NCI-H2196 treated with DMSO at 0.1 percent for 48 hours (cell line): ENCODE data around the gene NECTIN2.
"Not testable (repeated sequence)": the region's sequence is repeated elsewhere in the genome, so short reads cannot be mapped to it uniquely, and the experiment has no call there.

Experiments
- DNase-seq: peaks from one replicate; lab custom pipeline; 2025; ENCODE audit not compliant: unreplicated experiment; lab: John Stamatoyannopoulos, UW

Gene NECTIN2

GRCh38 chr19:44816301-44816700 is 29.8 kb upstream of the NECTIN2 start:
- no peak for DNase-seq

DNA sequence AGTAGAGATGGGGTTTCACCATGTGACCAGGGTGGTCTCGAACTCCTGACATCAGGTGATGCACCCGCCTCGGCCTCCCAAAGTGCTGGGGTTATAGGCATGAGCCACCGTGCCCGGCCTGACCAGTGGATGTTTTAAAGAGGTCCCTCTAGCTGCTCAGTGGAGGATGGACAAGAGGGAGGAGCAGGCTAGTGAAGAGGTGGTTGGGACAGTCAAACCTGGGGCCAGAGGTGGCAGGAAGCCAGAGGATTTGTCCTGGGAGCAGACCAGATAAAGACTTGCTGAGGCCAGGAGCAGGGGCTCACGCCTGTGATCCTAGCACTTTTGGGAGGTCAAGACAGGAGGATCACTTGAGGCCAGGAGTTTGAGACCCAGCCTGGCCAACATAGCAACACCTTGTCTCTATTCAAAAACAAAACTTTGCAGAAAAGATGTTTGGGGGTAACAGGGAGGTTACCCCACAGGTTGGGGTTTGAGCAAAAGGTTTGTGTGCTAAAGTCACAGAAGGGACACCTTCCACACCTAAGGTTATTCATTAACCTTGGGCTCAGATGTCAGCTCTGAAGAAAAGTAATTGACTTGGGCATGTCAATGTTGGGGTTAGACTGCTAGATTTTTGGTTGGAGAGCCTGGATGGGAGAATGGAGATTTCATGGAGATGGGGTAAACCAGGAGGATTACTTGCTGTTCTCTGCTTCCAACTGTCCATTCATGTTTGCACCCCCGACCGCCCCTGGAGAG is 28.2 kb upstream of the NECTIN2 start:
- DNase-seq: no peak

- no peak for DNase-seq
Measured at GRCh38 chr19:44818466-44819031, 27.5 kb upstream of the NECTIN2 start.

GRCh38 chr19:44819246-44819832 is 26.8 kb upstream of the NECTIN2 start:
- DNase-seq: no peak

DNA sequence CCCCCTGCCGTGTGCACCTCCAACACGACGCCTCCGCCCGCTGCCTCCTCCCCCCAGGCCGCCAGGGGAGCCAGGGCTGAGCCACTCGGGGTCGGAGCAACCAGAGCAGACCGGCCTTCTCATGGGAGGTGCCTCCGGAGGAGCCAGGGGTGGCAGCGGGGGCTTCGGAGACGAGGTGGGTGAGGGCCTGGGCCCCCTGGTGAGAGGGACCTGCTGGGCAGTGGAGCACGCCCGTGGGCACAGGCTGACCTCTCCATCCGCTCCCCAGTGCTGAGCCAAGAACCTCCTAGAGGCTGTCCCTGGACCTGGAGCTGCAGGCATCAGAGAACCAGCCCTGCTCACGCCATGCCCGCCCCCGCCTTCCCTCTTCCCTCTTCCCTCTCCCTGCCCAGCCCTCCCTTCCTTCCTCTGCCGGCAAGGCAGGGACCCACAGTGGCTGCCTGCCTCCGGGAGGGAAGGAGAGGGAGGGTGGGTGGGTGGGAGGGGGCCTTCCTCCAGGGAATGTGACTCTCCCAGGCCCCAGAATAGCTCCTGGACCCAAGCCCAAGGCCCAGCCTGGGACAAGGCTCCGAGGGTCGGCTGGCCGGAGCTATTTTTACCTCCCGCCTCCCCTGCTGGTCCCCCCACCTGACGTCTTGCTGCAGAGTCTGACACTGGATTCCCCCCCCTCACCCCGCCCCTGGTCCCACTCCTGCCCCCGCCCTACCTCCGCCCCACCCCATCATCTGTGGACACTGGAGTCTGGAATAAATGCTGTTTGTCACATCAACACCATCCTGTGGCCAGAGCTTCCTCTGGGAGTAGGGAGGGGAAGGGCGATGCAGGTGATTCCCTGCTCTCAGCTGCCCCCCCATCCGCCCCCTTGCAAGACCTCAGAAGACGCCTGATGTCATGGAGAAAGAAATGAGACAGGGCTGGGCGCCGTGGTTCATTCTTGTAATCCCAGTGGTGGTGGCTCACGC is 25.2 kb upstream of the NECTIN2 start:
- no peak for DNase-seq

DNA sequence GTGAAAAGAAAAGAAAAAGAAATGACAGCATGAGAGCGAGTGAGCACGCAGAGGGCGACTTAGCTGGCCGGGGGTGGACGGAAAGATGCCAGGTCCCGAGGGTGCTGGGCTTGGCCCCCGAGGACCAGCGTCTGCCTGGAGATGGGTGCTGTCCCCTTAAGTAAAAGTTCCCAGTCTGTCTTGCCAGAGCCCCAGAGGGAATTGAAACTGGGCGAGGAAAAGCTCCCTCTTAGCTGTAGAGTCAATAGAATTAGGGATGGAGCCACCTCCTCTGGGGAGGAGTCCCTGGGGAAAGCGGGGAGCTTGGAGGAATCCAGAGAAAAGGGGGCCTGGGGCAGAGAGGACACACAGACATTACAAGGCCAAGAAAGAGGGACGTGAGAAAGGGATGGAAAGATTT is 23.9 kb upstream of the NECTIN2 start:
- no peak for DNase-seq

- no peak for DNase-seq
Measured at GRCh38 chr19:44822670-44823372, 23.3 kb upstream of the NECTIN2 start.

DNA sequence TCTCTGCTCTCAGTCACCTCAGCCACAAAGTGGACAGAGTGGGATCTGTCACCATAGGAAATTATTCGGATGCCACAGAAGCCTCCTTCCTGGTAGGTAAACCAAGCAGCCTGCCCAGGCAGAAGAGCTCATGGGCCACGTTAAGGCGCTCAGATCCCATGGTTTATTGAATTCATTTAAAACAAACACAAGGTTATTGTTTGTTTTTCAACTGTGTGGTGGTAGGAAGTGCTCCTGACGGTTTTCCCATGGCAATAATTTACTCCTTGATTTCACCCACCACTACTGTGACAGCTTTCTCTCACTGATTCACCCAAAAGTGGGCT is 22.8 kb upstream of the NECTIN2 start:
- no peak for DNase-seq

GRCh38 chr19:44824761-44825160 is 21.3 kb upstream of the NECTIN2 start:
- peak; percentile 81 for DNase-seq

GRCh38 chr19:44832875-44833274 is 13.2 kb upstream of the NECTIN2 start:
- DNase-seq: not testable (repeated sequence)

- not testable (repeated sequence) for DNase-seq
Measured at GRCh38 chr19:44834399-44834798, 11.7 kb upstream of the NECTIN2 start.

DNA sequence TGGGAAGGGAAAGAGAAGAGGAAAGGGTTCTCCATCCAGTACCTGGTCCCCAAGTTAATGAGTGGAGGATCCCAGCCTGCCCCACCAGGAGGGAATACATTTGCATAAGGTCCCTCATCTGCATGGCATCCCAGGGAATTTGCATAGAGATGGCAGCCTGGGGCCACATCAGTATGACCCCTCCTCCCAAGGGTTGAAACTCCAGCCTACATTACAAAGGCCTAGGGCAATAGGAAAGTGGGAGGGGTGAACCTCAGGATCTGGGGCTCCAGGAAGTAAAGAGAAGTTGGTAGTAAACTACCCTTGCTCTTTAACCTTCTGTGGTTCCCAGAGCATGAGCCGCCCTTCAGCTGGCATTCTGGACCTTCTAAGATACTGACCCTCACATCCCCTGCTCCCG is 6.8 kb upstream of the NECTIN2 start:
- DNase-seq: no peak

DNA sequence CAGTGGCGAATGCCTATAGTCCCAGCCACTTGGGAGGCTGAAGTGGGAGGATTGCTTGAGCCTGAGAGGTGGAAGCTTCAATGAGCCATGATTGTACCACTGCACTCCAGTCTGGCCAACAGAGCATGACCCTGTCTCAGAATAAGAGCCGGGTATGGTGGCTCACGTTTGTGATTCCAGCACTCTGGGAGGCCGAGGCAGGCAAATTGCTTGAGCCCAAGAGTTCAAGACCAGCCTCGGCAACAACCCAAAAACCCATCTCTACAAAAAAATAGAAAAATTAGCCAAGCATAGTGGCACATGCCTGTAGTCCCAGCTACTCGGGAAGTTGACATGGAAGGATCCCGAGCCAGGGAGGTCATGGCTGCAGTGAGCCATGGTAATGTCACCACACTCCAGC is 5.3 kb upstream of the NECTIN2 start:
- DNase-seq: no peak

- DNase-seq: no peak
Measured at GRCh38 chr19:44841231-44841630, 4.9 kb upstream of the NECTIN2 start.

GRCh38 chr19:44845286-44845611 is 848 bp upstream of the NECTIN2 start:
- no peak for DNase-seq

- DNase-seq: no peak
Measured at GRCh38 chr19:44846455-44847143, 502 bp downstream of the NECTIN2 start.

DNA sequence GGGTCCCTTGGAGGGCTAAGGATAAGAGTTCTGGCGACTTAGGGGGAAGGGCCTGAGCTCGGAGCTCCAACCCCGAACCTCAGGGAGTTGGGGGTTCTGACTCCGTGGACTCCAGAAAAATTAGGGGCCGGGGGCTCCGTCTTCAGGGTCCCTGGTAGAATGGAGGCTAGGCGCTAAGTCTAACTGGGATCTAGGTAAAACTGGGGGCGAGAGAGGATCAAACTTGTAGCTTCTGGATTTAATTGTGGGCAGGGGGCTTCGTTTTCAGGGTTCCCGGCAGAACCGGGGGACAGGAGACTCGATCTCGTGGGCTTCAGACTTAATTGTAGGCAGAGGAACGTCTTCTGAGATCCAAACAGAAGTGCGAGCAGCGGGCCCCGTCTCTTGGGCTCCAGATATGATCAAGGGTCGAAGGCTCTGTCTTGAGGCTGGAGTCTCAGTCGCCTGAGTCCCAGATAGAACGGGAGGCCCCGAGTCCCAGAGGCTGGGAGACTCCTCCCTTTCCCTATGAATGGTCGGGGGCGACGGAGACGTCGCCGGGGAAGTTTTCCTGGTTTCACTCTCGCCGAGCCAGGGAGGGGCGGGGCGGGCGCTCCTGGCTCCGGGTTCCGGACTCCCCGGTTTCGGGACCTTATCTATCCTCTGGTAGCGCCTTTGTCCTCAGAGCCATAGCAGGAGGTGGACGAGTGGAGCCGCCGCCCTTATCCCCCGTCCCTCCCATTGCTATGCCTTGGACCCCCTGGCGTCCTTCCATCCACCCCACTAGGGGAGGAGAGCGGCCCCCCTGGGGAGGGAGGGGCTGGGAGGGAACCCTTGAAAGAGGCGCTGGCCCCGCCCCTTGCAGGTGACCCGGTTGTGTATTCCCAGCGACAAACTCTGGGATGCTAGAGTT is 1.3 kb downstream of the NECTIN2 start:
- peak; percentile 36 for DNase-seq

DNA sequence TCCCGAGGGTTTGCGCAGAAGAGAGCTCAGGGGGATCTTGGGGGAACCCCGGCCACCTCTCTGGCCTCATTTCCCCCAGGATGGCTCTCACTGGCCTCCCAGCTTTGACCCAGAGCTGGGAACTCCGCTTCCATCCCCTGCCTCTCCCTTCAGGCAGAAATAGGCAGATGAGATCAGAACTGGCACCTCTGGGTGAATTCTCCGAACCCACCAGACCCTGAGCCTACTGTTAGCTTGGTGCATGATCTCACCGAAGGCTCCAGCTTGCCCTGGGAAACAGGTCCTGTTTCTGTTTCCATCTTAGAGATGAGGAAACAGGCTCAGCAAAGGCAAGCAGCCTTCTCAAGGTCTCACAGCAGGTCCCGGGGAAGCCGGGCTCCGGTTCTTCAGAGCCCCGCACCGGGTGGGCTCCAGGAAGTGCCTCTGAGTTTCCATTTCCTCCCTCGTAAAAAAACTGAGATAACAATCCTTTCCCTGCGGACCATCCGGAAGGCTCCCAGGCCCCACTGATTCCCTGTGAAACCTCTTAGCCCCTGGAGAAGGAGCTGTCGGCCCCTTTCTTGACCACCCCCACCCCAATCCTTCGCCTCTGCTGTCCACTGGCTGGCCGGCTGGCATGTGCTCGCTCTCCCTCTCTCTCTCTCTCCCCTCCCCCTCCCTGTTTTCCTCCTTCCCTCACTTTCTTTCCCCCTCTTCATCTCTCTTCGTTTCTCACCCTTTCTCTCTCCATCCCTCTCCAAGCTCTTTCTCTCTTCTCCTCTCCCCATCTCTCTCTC is 2.1 kb downstream of the NECTIN2 start:
- DNase-seq: no peak
